Bronchial epithelial cell (primary cell): ENCODE data around the gene LGSN. TPM values are rescaled to one million over a fixed set of nuclear protein-coding genes. Genes with fewer than 3 reads are reported as not detected.

ENCODE experiments used
- DNase-seq: peaks from one replicate; pipeline ENCODE4 v3.0.0-alpha.2; 2010; ENCODE audit warnings: low read depth
- FAIRE-seq: peaks from 2 replicates; lab custom pipeline; 2011; peaks lifted over from hg19 to GRCh38; lab: Jason Lieb, UNC
- H3K27me3 ChIP-seq: 2 replicates; pipeline ENCODE4 v1.5.1; 2011; ENCODE audit warnings: low read length; ENCODE audit not compliant: control insufficient read depth, insufficient read depth
- H3K36me3 ChIP-seq: 2 replicates; pipeline ENCODE4 v1.5.1; 2011; ENCODE audit warnings: low read length; ENCODE audit not compliant: control insufficient read depth, insufficient read depth
- H3K4me3 ChIP-seq: 2 replicates; pipeline ENCODE4 v1.5.1; 2011; ENCODE audit warnings: mild to moderate bottlenecking, low read depth, low read length, control low read depth
- total RNA-seq: library from RNA; depleted of rRNA; stranded (reverse); fragments of >200 nt; gene quantifications from 2 replicates; pipeline ENCODE4 v1.2.1, GENCODE V29; 2014
- TF ChIP-seq, protein P1 (sequence below): IDR thresholded peaks from 2 replicates; pipeline ENCODE4 v1.5.1; 2011; ENCODE audit warnings: mild to moderate bottlenecking, moderate library complexity, low read length, control low read depth, inconsistent platforms; ENCODE audit not compliant: insufficient read depth, severe bottlenecking

The LGSN gene
- total RNA-seq, 1 donor from 2014 or later = under 0.01 TPM

DNA sequence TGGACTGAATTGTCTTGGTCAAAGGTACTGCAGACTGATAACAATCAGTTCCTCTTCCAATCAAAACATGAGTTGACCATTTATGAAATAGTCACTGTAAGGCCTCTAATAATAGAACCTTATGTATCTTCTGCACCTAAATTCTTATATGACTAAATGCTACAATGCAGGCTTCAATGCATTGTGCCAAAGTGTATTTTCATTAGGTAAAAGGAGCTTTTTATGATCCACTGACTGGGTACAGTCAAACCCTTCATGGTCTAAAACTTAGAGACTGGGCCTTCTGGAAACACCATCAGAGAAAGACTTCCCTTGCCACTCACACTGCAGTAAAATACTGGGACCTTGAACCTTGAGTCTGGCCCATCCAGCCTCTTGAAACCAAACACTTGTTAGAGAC, 16.3 kb downstream of the LGSN start:
- no peak for DNase-seq
- H3K27me3 ChIP-seq = no peaks in the 10 kb centered on the region
- TF ChIP-seq, protein P1, sequence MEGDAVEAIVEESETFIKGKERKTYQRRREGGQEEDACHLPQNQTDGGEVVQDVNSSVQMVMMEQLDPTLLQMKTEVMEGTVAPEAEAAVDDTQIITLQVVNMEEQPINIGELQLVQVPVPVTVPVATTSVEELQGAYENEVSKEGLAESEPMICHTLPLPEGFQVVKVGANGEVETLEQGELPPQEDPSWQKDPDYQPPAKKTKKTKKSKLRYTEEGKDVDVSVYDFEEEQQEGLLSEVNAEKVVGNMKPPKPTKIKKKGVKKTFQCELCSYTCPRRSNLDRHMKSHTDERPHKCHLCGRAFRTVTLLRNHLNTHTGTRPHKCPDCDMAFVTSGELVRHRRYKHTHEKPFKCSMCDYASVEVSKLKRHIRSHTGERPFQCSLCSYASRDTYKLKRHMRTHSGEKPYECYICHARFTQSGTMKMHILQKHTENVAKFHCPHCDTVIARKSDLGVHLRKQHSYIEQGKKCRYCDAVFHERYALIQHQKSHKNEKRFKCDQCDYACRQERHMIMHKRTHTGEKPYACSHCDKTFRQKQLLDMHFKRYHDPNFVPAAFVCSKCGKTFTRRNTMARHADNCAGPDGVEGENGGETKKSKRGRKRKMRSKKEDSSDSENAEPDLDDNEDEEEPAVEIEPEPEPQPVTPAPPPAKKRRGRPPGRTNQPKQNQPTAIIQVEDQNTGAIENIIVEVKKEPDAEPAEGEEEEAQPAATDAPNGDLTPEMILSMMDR = no peak
- no peak for FAIRE-seq
- no peak overlapping the region for H3K4me3 ChIP-seq
- no peaks in the 10 kb centered on the region for H3K36me3 ChIP-seq

DNA sequence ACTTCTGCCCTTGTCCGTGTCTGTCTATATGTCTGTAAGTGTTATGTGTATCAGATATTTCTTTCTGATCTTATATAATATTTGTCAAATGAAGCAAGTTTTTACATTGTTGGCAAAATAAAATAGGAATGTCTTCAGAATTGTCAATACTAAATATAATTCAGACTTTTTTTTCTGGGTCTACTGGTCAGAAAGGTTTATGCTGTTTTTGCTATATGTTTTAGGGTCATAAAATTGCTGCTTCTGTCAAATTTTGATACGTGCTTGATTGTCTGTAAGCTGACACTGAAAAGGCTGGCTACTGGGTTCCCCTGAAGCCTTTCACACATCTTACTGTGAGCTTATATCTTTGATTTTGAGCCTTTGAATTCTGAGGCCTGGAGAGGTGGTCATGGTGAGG, 20.1 kb downstream of the LGSN start:
- no peaks in the 10 kb centered on the region for H3K36me3 ChIP-seq
- TF ChIP-seq, protein P1 = no peak
- no peak overlapping the region for H3K4me3 ChIP-seq
- FAIRE-seq (no peak), DNase-seq (no peak)
- H3K27me3 ChIP-seq = no peaks in the 10 kb centered on the region

DNA sequence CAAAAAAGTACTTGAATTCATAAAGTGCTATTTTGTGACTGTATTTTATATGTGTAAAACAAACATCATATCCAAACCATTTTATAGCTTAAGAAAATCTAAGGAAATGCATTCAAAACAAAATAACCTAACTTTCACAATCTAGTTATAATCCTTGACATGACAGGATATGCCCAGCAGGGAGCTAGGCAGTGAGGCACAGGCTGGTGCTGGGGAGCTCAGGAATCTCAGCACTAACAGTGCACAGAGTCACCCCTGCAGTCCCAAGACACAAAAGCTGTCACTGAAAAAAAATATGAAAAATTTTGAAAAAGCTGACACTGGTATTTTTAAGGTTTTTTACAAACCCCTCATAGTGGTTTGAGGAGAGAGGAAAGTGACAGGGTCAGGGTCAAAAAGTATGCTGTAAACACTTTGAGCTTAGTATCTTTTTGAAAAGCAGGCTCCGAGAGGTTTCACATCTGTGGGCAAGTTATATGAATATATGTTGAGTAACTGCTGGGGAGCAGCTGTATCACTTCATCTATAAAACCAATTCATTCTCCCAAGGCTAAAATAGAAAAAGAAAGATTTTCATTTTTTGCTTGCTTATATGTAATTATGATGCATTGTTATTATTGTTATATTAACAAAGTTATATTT, 24.1 kb downstream of the LGSN start:
- DNase-seq (peak; percentile 4), FAIRE-seq (no peak)
- H3K36me3 ChIP-seq = no peaks in the 10 kb centered on the region
- H3K27me3 ChIP-seq = no peaks in the 10 kb centered on the region
- H3K4me3 ChIP-seq = no peak overlapping the region
- TF ChIP-seq, protein P1 = no peak

DNA sequence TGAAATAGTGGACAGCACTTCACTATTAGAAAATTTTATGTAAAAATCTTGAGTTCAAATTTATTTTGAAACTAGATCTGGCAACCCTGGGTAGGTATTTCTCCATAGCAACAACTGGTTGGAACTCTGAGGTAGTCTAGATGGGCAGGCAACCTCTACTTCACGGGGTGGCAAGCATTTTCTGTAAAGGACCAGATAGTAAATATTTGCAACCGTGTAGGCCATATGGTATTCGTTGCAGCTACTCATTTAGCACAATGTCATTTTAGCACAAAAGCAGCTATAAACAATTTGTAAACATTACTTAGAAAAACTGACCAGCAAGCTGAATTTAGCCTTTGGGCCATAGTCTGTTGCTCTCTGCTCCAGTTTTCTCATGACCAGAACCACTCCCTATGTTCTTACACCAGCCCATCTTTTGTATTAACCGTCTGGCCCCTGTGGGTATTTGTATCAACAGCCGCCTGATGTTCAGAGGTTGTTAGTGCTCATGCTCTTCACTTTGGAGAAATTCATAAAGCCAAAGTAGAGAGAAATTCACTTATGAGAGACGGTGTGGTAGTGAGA, 29.2 kb downstream of the LGSN start:
- no peak for FAIRE-seq

DNA sequence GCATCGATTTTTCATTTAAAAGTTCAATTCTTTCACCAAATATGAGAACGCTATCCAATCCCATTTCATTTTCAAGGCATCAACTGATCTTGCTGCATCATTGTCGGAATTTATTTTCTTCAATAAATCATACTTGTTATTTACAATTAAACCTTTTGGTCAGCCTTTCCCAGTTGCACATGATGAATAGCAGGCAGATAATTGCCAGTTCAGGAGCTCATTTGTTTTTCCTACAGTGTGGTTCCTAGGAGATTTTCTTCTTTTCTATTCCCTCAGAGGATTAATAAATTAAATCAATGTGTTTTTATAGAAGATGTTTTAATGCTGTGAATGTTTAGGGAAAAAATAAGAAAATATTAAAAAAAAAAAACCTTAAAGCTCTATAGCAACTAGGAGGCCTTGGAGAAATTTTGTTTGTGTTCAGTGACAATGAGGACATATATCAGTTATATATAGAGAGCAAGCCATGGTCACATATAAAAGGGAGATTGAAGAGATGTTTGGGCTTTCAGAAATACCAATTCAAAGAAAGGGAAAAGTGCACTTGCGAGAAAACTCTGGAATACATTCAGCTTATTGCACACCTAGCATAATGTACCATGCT, 30.4 kb downstream of the LGSN start:
- Histone ChIP-seq H3K36me3 (no peaks in the 10 kb centered on the region), H3K27me3 (no peaks in the 10 kb centered on the region), H3K4me3 (no peak overlapping the region)
- DNase-seq (no peak), FAIRE-seq (no peak)
- TF ChIP-seq, protein P1 = no peak

More for the DNA sequence above, 29.2 kb downstream of the LGSN start:
- Histone ChIP-seq H3K27me3 (no peaks in the 10 kb centered on the region), H3K4me3 (no peak overlapping the region), H3K36me3 (no peaks in the 10 kb centered on the region)
- no peak for DNase-seq
- TF ChIP-seq, protein P1 = no peak
